Ishikawa (cell line): Measurements from ENCODE around the gene TEAD1.

Experiments
- CEBPB ChIP-seq: IDR thresholded peaks from 2 replicates; pipeline ENCODE4 v1.6.1; 2012
- CREB1 ChIP-seq: IDR thresholded peaks from 2 replicates; pipeline ENCODE4 v1.6.1; 2012; ENCODE audit warnings: low read depth
- EGR1 ChIP-seq: IDR thresholded peaks from 2 replicates; pipeline ENCODE4 v1.6.1; 2012
- EP300 ChIP-seq: IDR thresholded peaks from 2 replicates; pipeline ENCODE4 v1.6.1; 2012; ENCODE audit warnings: borderline replicate concordance
- FOXM1 ChIP-seq: IDR thresholded peaks from 2 replicates; pipeline ENCODE4 v1.6.1; 2012; ENCODE audit warnings: low read depth, borderline replicate concordance
- NFIC ChIP-seq: IDR thresholded peaks from 2 replicates; pipeline ENCODE4 v1.6.1; 2012
- RAD21 ChIP-seq: IDR thresholded peaks from 2 replicates; pipeline ENCODE4 v1.6.1; 2012; ENCODE audit warnings: low read depth
- REST ChIP-seq: IDR thresholded peaks from 2 replicates; pipeline ENCODE4 v1.6.1; 2012; ENCODE audit warnings: low read depth, mild to moderate bottlenecking
- TAF1 ChIP-seq: IDR thresholded peaks from 2 replicates; pipeline ENCODE4 v1.6.1; 2012; ENCODE audit warnings: low read depth, mild to moderate bottlenecking
- TCF12 ChIP-seq: IDR thresholded peaks from 2 replicates; pipeline ENCODE4 v1.6.1; 2012; ENCODE audit warnings: low read depth
- TEAD4 ChIP-seq: IDR thresholded peaks from 2 replicates; pipeline ENCODE4 v1.6.1; 2012
- USF1 ChIP-seq: IDR thresholded peaks from 2 replicates; pipeline ENCODE4 v1.6.1; 2012
- YY1 ChIP-seq: IDR thresholded peaks from 2 replicates; pipeline ENCODE4 v1.6.1; 2012; ENCODE audit warnings: low read depth
- ZBTB7A ChIP-seq: IDR thresholded peaks from 2 replicates; pipeline ENCODE4 v1.6.1; 2012; ENCODE audit warnings: low read depth
- TF ChIP-seq, protein P1 (sequence below): IDR thresholded peaks from 2 replicates; pipeline ENCODE4 v1.6.1; 2012

TEAD1 gene

GRCh38 chr11:12909879-12910278 lies 235.7 kb downstream of the TEAD1 start:
- TF ChIP-seq YY1 (no peak), RAD21 (no peak), TAF1 (no peak), EGR1 (no peak), CEBPB (no peak), TCF12 (no peak), EP300 (no peak), TEAD4 (no peak), NFIC (no peak), FOXM1 (no peak)

- no peak for TF ChIP-seq USF1
- TF ChIP-seq ZBTB7A, result no peak
- no peak for TF ChIP-seq REST
- peak; percentile 52 for TF ChIP-seq RAD21
These were observed 240.2 kb downstream of the TEAD1 start for GRCh38 chr11:12914400-12914912.

DNA sequence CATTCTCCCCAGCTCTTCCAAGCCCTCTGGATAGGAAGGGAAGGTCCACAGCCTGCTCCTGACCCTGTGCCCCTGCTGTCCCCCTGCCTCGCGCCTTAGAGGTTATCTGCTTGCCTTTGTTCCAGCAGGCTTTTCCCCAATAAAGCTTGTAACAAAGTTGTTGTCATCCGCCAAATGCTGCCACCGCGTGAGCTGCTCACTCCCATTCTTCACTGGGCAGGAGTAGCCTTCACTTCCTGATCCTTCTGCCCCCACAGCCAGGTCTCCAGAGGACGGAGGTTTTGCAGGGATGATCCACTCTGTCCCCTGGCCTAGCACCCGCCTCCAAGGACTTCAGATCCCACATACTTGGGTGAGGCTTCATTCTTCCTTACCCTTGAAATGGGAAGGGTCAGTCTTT lies 240.9 kb downstream of the TEAD1 start:
- TF ChIP-seq NFIC (no peak), EP300 (no peak)

DNA sequence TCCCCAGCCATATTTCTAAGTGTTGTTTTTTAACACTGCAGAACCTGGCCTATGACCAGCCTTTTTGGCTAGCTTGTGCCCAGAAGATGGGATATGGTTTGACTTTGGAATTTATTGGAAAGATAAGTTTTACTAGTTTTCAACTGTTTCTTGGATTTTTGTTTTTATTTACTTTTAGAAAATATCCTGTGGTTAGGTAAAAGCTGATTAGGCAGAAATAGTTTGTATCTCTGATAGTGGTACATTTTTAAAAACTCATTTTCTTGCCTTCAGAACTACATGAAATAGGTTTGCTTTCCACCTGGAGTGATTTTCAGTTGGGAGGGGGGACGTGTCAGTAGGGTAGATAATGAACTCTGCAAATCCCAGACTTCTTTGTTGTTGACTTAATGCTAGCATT lies 243.6 kb downstream of the TEAD1 start:
- TF ChIP-seq RAD21, result no peak
- no peak for TF ChIP-seq TCF12
- no peak for TF ChIP-seq FOXM1
- no peak for TF ChIP-seq YY1
- TF ChIP-seq EGR1, result no peak
- no peak for TF ChIP-seq NFIC

DNA sequence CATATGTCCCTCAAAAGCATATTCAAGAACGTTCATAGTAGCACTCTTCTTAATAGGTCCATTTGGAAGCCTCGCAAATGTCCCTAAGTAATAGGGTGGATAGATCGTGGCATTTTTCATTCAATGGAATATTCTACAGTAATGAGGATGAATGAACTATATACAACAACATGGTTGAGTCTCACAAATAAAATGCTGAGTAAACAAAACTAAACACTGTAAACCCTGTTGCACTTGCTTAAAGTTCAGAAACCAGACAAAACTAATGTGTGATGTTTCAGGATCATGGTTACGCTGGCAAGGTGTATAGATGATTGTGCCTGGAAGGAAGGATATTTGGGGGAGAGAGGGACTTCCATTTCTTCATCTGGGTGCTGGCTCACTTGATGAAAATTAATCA lies 244.4 kb downstream of the TEAD1 start:
- TF ChIP-seq RAD21, result no peak
- TF ChIP-seq EP300, result no peak
- TF ChIP-seq YY1, result no peak
- TF ChIP-seq CREB1, result no peak
- no peak for TF ChIP-seq NFIC
- no peak for TF ChIP-seq TAF1
- no peak for TF ChIP-seq TEAD4
- TF ChIP-seq REST, result no peak
- no peak for TF ChIP-seq CEBPB
- TF ChIP-seq TCF12, result no peak
- TF ChIP-seq USF1, result no peak

DNA sequence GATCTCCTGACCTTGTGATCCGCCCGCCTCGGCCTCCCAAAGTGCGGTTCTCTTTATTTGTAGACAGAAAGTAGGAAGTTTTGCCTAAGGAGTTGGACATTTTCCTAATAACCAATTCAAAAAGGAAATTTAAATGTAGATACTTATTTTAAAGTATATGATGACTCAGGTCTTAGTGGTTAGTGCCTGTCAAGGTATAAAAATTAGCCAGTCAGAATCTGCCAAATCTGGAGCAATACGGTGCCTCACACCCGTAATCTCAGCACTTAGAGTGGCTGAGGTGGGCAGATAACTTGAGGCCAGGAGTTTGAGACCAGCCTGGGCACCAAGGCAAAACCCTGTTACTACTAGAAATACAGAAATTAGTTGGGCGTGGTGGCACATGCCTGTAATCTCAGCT lies 248.2 kb downstream of the TEAD1 start:
- TF ChIP-seq CEBPB, result no peak
- no peak for TF ChIP-seq REST
- no peak for TF ChIP-seq YY1
- TF ChIP-seq USF1, result no peak
- TF ChIP-seq NFIC, result no peak
- no peak for TF ChIP-seq TAF1
- TF ChIP-seq TCF12, result no peak
- TF ChIP-seq RAD21, result no peak
- no peak for TF ChIP-seq EP300
- no peak for TF ChIP-seq CREB1
- TF ChIP-seq, protein P1, sequence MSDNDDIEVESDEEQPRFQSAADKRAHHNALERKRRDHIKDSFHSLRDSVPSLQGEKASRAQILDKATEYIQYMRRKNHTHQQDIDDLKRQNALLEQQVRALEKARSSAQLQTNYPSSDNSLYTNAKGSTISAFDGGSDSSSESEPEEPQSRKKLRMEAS, result no peak
- no peak for TF ChIP-seq ZBTB7A
- TF ChIP-seq TEAD4, result no peak
- TF ChIP-seq EGR1, result no peak
- TF ChIP-seq FOXM1, result no peak
